ENCODE data around the gene MEI1. TPM values are rescaled to one million over a fixed set of nuclear protein-coding genes. Genes with fewer than 3 reads are reported as not detected.

The MEI1 gene
- total RNA-seq, 1 donor from 2014 or later, result 0.64 TPM

GRCh38 chr22:41820447-41820846, 121.1 kb downstream of the MEI1 start:
- Histone ChIP-seq H3K4me2 (ENCODE audit: low read length) (no peak overlapping the region), H3K27me3 (ENCODE audit: insufficient read depth, low read length) (no peaks in the 10 kb centered on the region), H3K9ac (ENCODE audit: low read length) (no peak overlapping the region), H3K27ac (ENCODE audit: low read depth, low read length) (no peak overlapping the region), H4K20me1 (ENCODE audit: insufficient read depth, low read length) (no peaks in the 10 kb centered on the region), H3K36me3 (ENCODE audit: insufficient read depth, low read length) (no peaks in the 10 kb centered on the region), H2AFZ (ENCODE audit: low read depth, low read length) (no peak overlapping the region), H3K4me3 (ENCODE audit: insufficient read depth, low read depth, low read length) (no peak overlapping the region), H3K9me3 (ENCODE audit: insufficient read depth, low read depth, low read length) (no peaks in the 10 kb centered on the region), H3K79me2 (ENCODE audit: insufficient read depth, low read length) (no peaks in the 10 kb centered on the region), H3K4me1 (ENCODE audit: insufficient read depth, low read length) (peaks cover 22% of the 10 kb centered on the region)
- DNase-seq (ENCODE audit: low read depth) (no peak), FAIRE-seq (no peak)
- H3K4me1 Mint-ChIP-seq (ENCODE audit: low read depth, unreplicated experiment), result peaks cover 26% of the 10 kb centered on the region
- peaks cover 4% of the 10 kb centered on the region for H3K36me3 Mint-ChIP-seq (ENCODE audit: low read depth, unreplicated experiment)
- peaks cover under 1% of the 10 kb centered on the region for H3K9me3 Mint-ChIP-seq (ENCODE audit: unreplicated experiment)
- no peak overlapping the region for H3K27ac Mint-ChIP-seq (ENCODE audit: unreplicated experiment)
- H3K4me3 Mint-ChIP-seq (ENCODE audit: unreplicated experiment), result no peak overlapping the region
- TF ChIP-seq, protein P1, sequence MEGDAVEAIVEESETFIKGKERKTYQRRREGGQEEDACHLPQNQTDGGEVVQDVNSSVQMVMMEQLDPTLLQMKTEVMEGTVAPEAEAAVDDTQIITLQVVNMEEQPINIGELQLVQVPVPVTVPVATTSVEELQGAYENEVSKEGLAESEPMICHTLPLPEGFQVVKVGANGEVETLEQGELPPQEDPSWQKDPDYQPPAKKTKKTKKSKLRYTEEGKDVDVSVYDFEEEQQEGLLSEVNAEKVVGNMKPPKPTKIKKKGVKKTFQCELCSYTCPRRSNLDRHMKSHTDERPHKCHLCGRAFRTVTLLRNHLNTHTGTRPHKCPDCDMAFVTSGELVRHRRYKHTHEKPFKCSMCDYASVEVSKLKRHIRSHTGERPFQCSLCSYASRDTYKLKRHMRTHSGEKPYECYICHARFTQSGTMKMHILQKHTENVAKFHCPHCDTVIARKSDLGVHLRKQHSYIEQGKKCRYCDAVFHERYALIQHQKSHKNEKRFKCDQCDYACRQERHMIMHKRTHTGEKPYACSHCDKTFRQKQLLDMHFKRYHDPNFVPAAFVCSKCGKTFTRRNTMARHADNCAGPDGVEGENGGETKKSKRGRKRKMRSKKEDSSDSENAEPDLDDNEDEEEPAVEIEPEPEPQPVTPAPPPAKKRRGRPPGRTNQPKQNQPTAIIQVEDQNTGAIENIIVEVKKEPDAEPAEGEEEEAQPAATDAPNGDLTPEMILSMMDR (IDR thresholded peaks at IDR 0.05; ENCODE audit: insufficient read depth, low read depth, low read length), result no peak
- TF ChIP-seq EZH2 (IDR thresholded peaks at IDR 0.05; ENCODE audit: insufficient read depth, low read length), result no peak
- no peaks in the 10 kb centered on the region for H3K27me3 Mint-ChIP-seq (ENCODE audit: low read depth, unreplicated experiment)

DNA sequence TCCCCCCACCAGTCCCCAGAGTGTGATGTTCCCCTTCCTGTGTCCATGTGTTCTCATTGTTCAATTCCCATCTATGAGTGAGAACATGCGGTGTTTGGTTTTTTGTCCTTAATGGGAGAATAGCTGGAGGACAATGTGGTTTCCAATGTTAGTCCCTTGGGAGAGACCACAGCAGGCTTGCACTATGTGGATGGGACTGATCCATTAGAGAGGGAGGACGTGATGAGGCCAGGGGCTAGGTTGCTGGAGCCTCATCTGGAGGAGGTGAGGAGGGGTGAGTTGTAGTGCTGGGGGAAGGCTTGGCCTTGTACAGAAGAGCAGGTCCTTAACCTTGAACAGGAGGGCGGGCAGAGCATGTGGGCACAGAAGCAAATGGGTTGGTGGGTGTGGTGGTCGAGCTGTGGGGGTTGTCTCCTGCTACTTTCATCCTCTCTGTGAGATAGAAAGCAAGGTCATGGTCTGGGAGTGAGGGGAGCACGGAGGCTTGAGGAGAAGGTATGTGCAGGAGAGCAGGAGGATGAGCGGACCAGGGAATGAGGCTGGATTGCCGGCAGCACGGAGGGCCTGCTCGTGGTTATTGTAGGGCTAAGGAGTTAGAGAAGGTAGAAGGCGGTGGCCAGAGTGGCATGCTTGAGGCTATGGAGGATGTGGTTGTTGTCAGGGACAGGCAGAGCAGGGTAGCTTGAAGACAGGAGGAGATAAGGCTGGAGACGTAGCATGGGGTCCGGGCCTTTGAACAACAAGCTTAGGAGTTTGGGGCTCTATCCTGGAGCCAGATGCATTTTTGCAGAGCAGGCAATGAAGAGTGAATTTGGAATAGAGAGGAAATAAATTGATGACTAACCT, 122.4 kb downstream of the MEI1 start:
- H3K27ac Mint-ChIP-seq (ENCODE audit: unreplicated experiment), result no peak overlapping the region

More for the DNA sequence above, 122.4 kb downstream of the MEI1 start:
- H3K4me1 ChIP-seq (ENCODE audit: insufficient read depth, low read length), result peaks cover 24% of the 10 kb centered on the region
- TF ChIP-seq, protein P1 (IDR thresholded peaks at IDR 0.05; ENCODE audit: insufficient read depth, low read depth, low read length), result no peak
- no peak for TF ChIP-seq EZH2 (IDR thresholded peaks at IDR 0.05; ENCODE audit: insufficient read depth, low read length)
- H3K9me3 ChIP-seq (ENCODE audit: insufficient read depth, low read depth, low read length), result no peaks in the 10 kb centered on the region
- DNase-seq (ENCODE audit: low read depth) (no peak), FAIRE-seq (no peak)
- H3K4me3 ChIP-seq (ENCODE audit: insufficient read depth, low read depth, low read length), result no peak overlapping the region
- no peak overlapping the region for H2AFZ ChIP-seq (ENCODE audit: low read depth, low read length)
- peak overlapping the region; percentile 22 for H3K4me2 ChIP-seq (ENCODE audit: low read length)
- H3K27me3 Mint-ChIP-seq (ENCODE audit: low read depth, unreplicated experiment), result no peaks in the 10 kb centered on the region
- H3K27me3 ChIP-seq (ENCODE audit: insufficient read depth, low read length), result no peaks in the 10 kb centered on the region
- no peaks in the 10 kb centered on the region for H4K20me1 ChIP-seq (ENCODE audit: insufficient read depth, low read length)
- H3K36me3 Mint-ChIP-seq (ENCODE audit: low read depth, unreplicated experiment), result peaks cover 6% of the 10 kb centered on the region
- H3K9ac ChIP-seq (ENCODE audit: low read length), result peak overlapping the region; percentile 8
- H3K4me1 Mint-ChIP-seq (ENCODE audit: low read depth, unreplicated experiment), result peaks cover 29% of the 10 kb centered on the region
- no peak overlapping the region for H3K27ac ChIP-seq (ENCODE audit: low read depth, low read length)
- H3K9me3 Mint-ChIP-seq (ENCODE audit: unreplicated experiment), result peaks cover 2% of the 10 kb centered on the region
- no peaks in the 10 kb centered on the region for H3K36me3 ChIP-seq (ENCODE audit: insufficient read depth, low read length)
- H3K79me2 ChIP-seq (ENCODE audit: insufficient read depth, low read length), result no peaks in the 10 kb centered on the region
- H3K4me3 Mint-ChIP-seq (ENCODE audit: unreplicated experiment), result no peak overlapping the region
